Peyer's patch (tissue), 4 donors: ENCODE measurements around the gene SLC27A4.

Source experiments
- CTCF ChIP-seq, 6 experiments: fragments of 450-650 bp in 4 of 6; fragments of 200-600 bp in 2 of 6; sonication (generic) in 1 of 6; IDR thresholded peaks; one replicate each; pipeline ENCODE4 v1.5.1; 2017 to 2019; ENCODE audit warnings: antibody characterized with exemption in 6 of 6, mild to moderate bottlenecking in 3 of 6, moderate library complexity in 1 of 6
- POLR2A ChIP-seq, 2 donors: fragments of 450-650 bp; IDR thresholded peaks; one replicate each; pipeline ENCODE4 v1.5.1; 2017; ENCODE audit warnings: antibody characterized with exemption in 2 of 2, mild to moderate bottlenecking in 2 of 2, moderate library complexity in 2 of 2

- TF ChIP-seq CTCF (IDR thresholded peaks at IDR 0.05) (no peak), POLR2A (IDR thresholded peaks at IDR 0.05) (no peak)
Observed at GRCh38 chr9:128324401-128324800, 15.9 kb upstream of the SLC27A4 start.
